ENCODE measurements around the gene ME1.

- TF ChIP-seq, protein P1, sequence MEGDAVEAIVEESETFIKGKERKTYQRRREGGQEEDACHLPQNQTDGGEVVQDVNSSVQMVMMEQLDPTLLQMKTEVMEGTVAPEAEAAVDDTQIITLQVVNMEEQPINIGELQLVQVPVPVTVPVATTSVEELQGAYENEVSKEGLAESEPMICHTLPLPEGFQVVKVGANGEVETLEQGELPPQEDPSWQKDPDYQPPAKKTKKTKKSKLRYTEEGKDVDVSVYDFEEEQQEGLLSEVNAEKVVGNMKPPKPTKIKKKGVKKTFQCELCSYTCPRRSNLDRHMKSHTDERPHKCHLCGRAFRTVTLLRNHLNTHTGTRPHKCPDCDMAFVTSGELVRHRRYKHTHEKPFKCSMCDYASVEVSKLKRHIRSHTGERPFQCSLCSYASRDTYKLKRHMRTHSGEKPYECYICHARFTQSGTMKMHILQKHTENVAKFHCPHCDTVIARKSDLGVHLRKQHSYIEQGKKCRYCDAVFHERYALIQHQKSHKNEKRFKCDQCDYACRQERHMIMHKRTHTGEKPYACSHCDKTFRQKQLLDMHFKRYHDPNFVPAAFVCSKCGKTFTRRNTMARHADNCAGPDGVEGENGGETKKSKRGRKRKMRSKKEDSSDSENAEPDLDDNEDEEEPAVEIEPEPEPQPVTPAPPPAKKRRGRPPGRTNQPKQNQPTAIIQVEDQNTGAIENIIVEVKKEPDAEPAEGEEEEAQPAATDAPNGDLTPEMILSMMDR (IDR thresholded peaks at IDR 0.05), result no peak
- no peak for TF ChIP-seq ESRRA (IDR thresholded peaks at IDR 0.05; ENCODE audit: borderline replicate concordance, low read length)
- TF ChIP-seq JUN (IDR thresholded peaks at IDR 0.05), result no peak
- TF ChIP-seq HOXA7 (CRISPR knock-in tag; IDR thresholded peaks at IDR 0.05), result no peak
- TF ChIP-seq, protein P2, sequence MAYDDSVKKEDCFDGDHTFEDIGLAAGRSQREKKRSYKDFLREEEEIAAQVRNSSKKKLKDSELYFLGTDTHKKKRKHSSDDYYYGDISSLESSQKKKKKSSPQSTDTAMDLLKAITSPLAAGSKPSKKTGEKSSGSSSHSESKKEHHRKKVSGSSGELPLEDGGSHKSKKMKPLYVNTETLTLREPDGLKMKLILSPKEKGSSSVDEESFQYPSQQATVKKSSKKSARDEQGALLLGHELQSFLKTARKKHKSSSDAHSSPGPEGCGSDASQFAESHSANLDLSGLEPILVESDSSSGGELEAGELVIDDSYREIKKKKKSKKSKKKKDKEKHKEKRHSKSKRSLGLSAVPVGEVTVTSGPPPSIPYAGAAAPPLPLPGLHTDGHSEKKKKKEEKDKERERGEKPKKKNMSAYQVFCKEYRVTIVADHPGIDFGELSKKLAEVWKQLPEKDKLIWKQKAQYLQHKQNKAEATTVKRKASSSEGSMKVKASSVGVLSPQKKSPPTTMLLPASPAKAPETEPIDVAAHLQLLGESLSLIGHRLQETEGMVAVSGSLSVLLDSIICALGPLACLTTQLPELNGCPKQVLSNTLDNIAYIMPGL (CRISPR knock-in tag; IDR thresholded peaks at IDR 0.05; ENCODE audit: borderline replicate concordance), result no peak
- no peak for TF ChIP-seq CEBPB (IDR thresholded peaks at IDR 0.05)
These were observed 170.3 kb downstream of the ME1 start for GRCh38 chr6:83260577-83260976.
